Glutamatergic neuron (in vitro differentiated cells): ENCODE measurements around the gene CAMK1G. TPM values are rescaled to one million over a fixed set of nuclear protein-coding genes. Genes with fewer than 3 reads are reported as not detected.

Experiments
- DNase-seq: peaks from one replicate; pipeline ENCODE4 v3.0.0; 2022
- H3K27ac Mint-ChIP-seq: one replicate; pipeline ENCODE4 v1.8.0; 2020; ENCODE audit warnings: mild to moderate bottlenecking, mixed read lengths, inconsistent platforms; ENCODE audit not compliant: unreplicated experiment
- H3K27me3 Mint-ChIP-seq: one replicate; pipeline ENCODE4 v1.8.0; 2020; ENCODE audit warnings: mild to moderate bottlenecking, moderate library complexity, mixed read lengths, inconsistent platforms; ENCODE audit not compliant: unreplicated experiment
- H3K36me3 Mint-ChIP-seq: one replicate; pipeline ENCODE4 v1.8.0; 2020; ENCODE audit warnings: mild to moderate bottlenecking, mixed read lengths, inconsistent platforms; ENCODE audit not compliant: unreplicated experiment
- H3K4me1 Mint-ChIP-seq: one replicate; pipeline ENCODE4 v1.8.0; 2020; ENCODE audit warnings: mild to moderate bottlenecking, low read depth, mixed read lengths, inconsistent platforms; ENCODE audit not compliant: unreplicated experiment
- H3K4me3 Mint-ChIP-seq: one replicate; pipeline ENCODE4 v1.8.0; 2020; ENCODE audit warnings: mild to moderate bottlenecking, mixed read lengths, inconsistent platforms; ENCODE audit not compliant: unreplicated experiment
- H3K9me3 Mint-ChIP-seq: one replicate; pipeline ENCODE4 v1.8.0; 2020; ENCODE audit warnings: mild to moderate bottlenecking, moderate library complexity, mixed read lengths, inconsistent platforms; ENCODE audit not compliant: unreplicated experiment
- CTCF ChIP-seq: fragments of 200-600 bp; sonication (generic); IDR thresholded peaks from one replicate; pipeline ENCODE4 v1.5.0; 2021; ENCODE audit not compliant: partially characterized antibody, unreplicated experiment
- total RNA-seq: library from RNA; stranded (reverse); fragmentation: NEBNext Ultra II Directional; extraction: Animal tissue kit (Norgen Biotek cat#: 25700); gene quantifications from one replicate; pipeline ENCODE4 v1.2.1, GENCODE V29; 2021; ENCODE audit not compliant: unreplicated experiment

Gene CAMK1G
- total RNA-seq, 1 donor from 2014 or later, result 2.0 TPM

GRCh38 chr1:209652873-209653401, 69.4 kb downstream of the CAMK1G start:
- Mint-ChIP-seq H3K4me3 (no peak overlapping the region), H3K4me1 (peaks cover 14% of the 10 kb centered on the region), H3K36me3 (no peaks in the 10 kb centered on the region), H3K27ac (no peak overlapping the region), H3K27me3 (peaks cover 6% of the 10 kb centered on the region), H3K9me3 (peaks cover 3% of the 10 kb centered on the region)
- no peak for DNase-seq
- TF ChIP-seq CTCF, result no peak

DNA sequence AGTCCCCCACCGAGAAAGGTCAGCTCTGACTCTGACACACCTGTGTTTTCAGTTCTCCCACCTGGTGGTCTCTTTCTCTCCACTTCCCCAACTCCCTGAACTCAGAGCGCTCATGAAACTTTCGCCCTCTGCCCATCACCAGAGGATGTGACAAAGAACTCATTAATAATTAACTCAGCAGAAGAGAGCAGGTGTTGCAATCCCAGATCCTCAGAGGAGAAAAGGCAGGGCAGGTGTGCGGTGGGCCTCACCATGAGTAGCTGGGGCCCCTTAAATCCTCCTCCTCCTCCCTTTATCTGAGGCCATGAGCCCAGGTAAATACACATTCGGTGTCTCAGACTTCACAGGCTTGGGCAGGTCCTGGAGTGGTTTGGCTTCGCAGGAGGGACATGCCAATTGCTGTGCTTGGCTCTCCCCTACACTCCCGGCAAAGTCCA, 70.4 kb downstream of the CAMK1G start:
- H3K9me3 Mint-ChIP-seq, result peaks cover 3% of the 10 kb centered on the region
- H3K27me3 Mint-ChIP-seq, result peaks cover 6% of the 10 kb centered on the region
- no peak for TF ChIP-seq CTCF
- no peaks in the 10 kb centered on the region for H3K36me3 Mint-ChIP-seq
- no peak for DNase-seq
- H3K4me3 Mint-ChIP-seq, result no peak overlapping the region
- H3K4me1 Mint-ChIP-seq, result peaks cover 20% of the 10 kb centered on the region
- no peak overlapping the region for H3K27ac Mint-ChIP-seq

- no peak for TF ChIP-seq CTCF
- Mint-ChIP-seq H3K27me3 (peaks cover 5% of the 10 kb centered on the region), H3K27ac (no peak overlapping the region), H3K4me3 (no peak overlapping the region), H3K9me3 (peaks cover 3% of the 10 kb centered on the region), H3K4me1 (peaks cover 24% of the 10 kb centered on the region), H3K36me3 (no peaks in the 10 kb centered on the region)
- no peak for DNase-seq
Observed at GRCh38 chr1:209655411-209656231, 72.1 kb downstream of the CAMK1G start.

DNA sequence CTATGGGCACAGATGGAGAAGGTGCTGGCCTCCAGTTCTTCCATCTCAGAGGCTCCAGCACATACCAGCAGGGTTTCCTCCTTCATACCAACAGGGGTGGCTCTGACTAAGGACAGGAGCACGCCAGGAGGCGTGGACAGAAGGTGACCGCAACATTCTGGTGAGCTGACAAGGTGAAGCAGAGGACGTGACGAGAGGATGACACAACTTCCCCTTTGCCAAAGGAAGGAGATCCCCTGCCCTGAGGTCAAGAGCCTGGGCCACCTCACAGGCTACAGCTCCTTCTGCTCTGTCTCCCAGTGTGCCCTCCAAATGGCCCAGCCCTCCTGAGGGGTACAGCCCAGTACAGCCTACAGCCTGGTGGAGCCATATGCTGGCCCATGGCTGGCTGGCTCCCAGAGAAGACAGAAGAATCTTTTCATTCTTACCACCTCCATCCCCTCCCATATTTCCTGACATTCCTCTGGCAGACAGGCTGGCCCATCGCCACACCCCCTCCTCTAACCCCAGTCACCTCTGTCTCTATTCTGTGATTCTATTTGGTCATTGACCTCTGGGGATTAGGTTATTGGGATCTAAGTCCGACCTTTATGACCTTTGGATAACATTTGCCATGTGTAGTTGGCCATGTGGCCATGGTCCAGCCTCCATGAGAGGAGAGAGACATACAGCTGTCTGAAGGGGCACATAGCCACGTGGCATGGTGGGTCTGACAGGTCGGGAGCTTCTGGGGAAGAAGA, 73.8 kb downstream of the CAMK1G start:
- Mint-ChIP-seq H3K27me3 (peaks cover 2% of the 10 kb centered on the region), H3K27ac (peak overlapping the region; percentile 13), H3K36me3 (no peaks in the 10 kb centered on the region)

More for the DNA sequence above, 73.8 kb downstream of the CAMK1G start:
- DNase-seq, result no peak
- Mint-ChIP-seq H3K4me1 (peaks cover 21% of the 10 kb centered on the region), H3K4me3 (no peak overlapping the region), H3K9me3 (peaks cover 3% of the 10 kb centered on the region)
- TF ChIP-seq CTCF, result no peak
